ENCODE data around the gene GTSE1. TPM values are rescaled to one million over a fixed set of nuclear protein-coding genes. Genes with fewer than 3 reads are reported as not detected.

The GTSE1 gene
- polyA plus RNA-seq, 1 donor (not counting 4 experiments of a cell fraction or from before 2014, with no cell fraction given): 4.7 TPM

GRCh38 chr22:46351131-46351735 lies 54.6 kb downstream of the GTSE1 start:
- H4K20me1 ChIP-seq (ENCODE audit: control insufficient read depth, extremely low read depth, insufficient read depth, low read length): peaks cover 6% of the 10 kb centered on the region

GRCh38 chr22:46351767-46352166 lies 55.1 kb downstream of the GTSE1 start:
- Histone ChIP-seq H3K27me3 (ENCODE audit: control insufficient read depth, extremely low read depth, insufficient read depth, low read length) (no peaks in the 10 kb centered on the region), H3K4me3 (ENCODE audit: control insufficient read depth in 2 of 3, extremely low read depth in 1 of 3, insufficient read depth in 2 of 3, low read depth in 1 of 3, low read length in 3 of 3) (no peak overlapping the region), H3K36me3 (ENCODE audit: control insufficient read depth in 2 of 2, extremely low read depth in 1 of 2, insufficient read depth in 2 of 2, low read length in 2 of 2) (peaks cover 57 to 66% of the 10 kb centered on the region in 2 experiments), H3K4me2 (ENCODE audit: control insufficient read depth, extremely low read depth, insufficient read depth, low read depth, low read length) (no peak overlapping the region), H3K79me2 (ENCODE audit: control insufficient read depth, insufficient read depth, low read length) (peaks cover 2% of the 10 kb centered on the region), H2AFZ (ENCODE audit: control insufficient read depth, low read length) (no peak overlapping the region), H4K20me1 (ENCODE audit: control insufficient read depth, extremely low read depth, insufficient read depth, low read length) (peaks cover 6% of the 10 kb centered on the region), H3K9me1 (ENCODE audit: control insufficient read depth, extremely low read depth, insufficient read depth, low read length) (peaks cover 7% of the 10 kb centered on the region), H3K9ac (ENCODE audit: control insufficient read depth, extremely low read depth, insufficient read depth, low read length) (no peak overlapping the region), H3K27ac (ENCODE audit: control insufficient read depth, insufficient read depth, low read length) (no peak overlapping the region), H3K4me1 (ENCODE audit: control insufficient read depth, extremely low read depth, insufficient read depth, low read length) (peaks cover 21% of the 10 kb centered on the region), H3K9me3 (ENCODE audit: control insufficient read depth, low read depth, low read length) (no peaks in the 10 kb centered on the region)
- TF ChIP-seq EZH2 (IDR thresholded peaks at IDR 0.05; ENCODE audit: low read length): no peak
- no peak for TF ChIP-seq CTCF (optimal IDR thresholded peaks at IDR 0.05 in 1 of 3, IDR thresholded peaks at IDR 0.05 in 1 of 3, conservative IDR thresholded peaks at IDR 0.05 in 1 of 3; ENCODE audit: extremely low read depth in 1 of 3, insufficient read depth in 2 of 3, low read length in 3 of 3)
- DNase-seq (ENCODE audit: low read depth, low spot score) (no peak), FAIRE-seq (no peak)
- dilution Hi-C loops (cut with MboI; ENCODE audit: extremely low pct_ligation_motif_present, low sequenced_read_pairs): no loop called here

More at GRCh38 chr22:46351131-46351735, 54.6 kb downstream of the GTSE1 start:
- no peak for FAIRE-seq
- Histone ChIP-seq H3K27ac (ENCODE audit: control insufficient read depth, insufficient read depth, low read length) (no peak overlapping the region), H3K9ac (ENCODE audit: control insufficient read depth, extremely low read depth, insufficient read depth, low read length) (no peak overlapping the region), H3K4me2 (ENCODE audit: control insufficient read depth, extremely low read depth, insufficient read depth, low read depth, low read length) (no peak overlapping the region), H3K79me2 (ENCODE audit: control insufficient read depth, insufficient read depth, low read length) (peaks cover 2% of the 10 kb centered on the region), H3K36me3 (ENCODE audit: control insufficient read depth in 2 of 2, extremely low read depth in 1 of 2, insufficient read depth in 2 of 2, low read length in 2 of 2) (peaks cover 58 to 70% of the 10 kb centered on the region in 2 experiments), H3K9me1 (ENCODE audit: control insufficient read depth, extremely low read depth, insufficient read depth, low read length) (peaks cover 7% of the 10 kb centered on the region), H3K4me1 (ENCODE audit: control insufficient read depth, extremely low read depth, insufficient read depth, low read length) (peaks cover 21% of the 10 kb centered on the region), H3K4me3 (ENCODE audit: control insufficient read depth in 2 of 3, extremely low read depth in 1 of 3, insufficient read depth in 2 of 3, low read depth in 1 of 3, low read length in 3 of 3) (no peak overlapping the region), H2AFZ (ENCODE audit: control insufficient read depth, low read length) (no peak overlapping the region), H3K9me3 (ENCODE audit: control insufficient read depth, low read depth, low read length) (no peaks in the 10 kb centered on the region), H3K27me3 (ENCODE audit: control insufficient read depth, extremely low read depth, insufficient read depth, low read length) (no peaks in the 10 kb centered on the region)
- DNase-seq (ENCODE audit: low read depth, low spot score): no peak
- dilution Hi-C loops (cut with MboI; ENCODE audit: extremely low pct_ligation_motif_present, low sequenced_read_pairs): no loop called here
- TF ChIP-seq EZH2 (IDR thresholded peaks at IDR 0.05; ENCODE audit: low read length): no peak
- TF ChIP-seq CTCF (optimal IDR thresholded peaks at IDR 0.05 in 1 of 3, IDR thresholded peaks at IDR 0.05 in 1 of 3, conservative IDR thresholded peaks at IDR 0.05 in 1 of 3; ENCODE audit: extremely low read depth in 1 of 3, insufficient read depth in 2 of 3, low read length in 3 of 3): no peak
